ENCODE results near the gene JAKMIP3.

- TF ChIP-seq EZH2phosphoT487 (IDR thresholded peaks at IDR 0.05; ENCODE audit: insufficient read depth, low read depth), result no peak
- TF ChIP-seq EZH2 (IDR thresholded peaks at IDR 0.05; ENCODE audit: insufficient read depth, poor library complexity, severe bottlenecking), result no peak
Observed at GRCh38 chr10:132062116-132062515, 3.6 kb upstream of the JAKMIP3 start.
